Activated naive CD4-positive, alpha-beta T cell treated with anti-CD3 and anti-CD28 coated beads for 36 hours (primary cell): Measurements from ENCODE around the gene PRAC1. TPM values are rescaled to one million over a fixed set of nuclear protein-coding genes. Genes with fewer than 3 reads are reported as not detected.

Source experiments
- CTCF ChIA-PET: fragments of 350-600 bp; sonication (Branson Sonifier 250); formaldehyde crosslinking; loops from one replicate; lab custom pipeline; 2021; ENCODE audit warnings: antibody characterized with exemption; lab: Charles Lee
- DNase-seq: peaks from one replicate; pipeline ENCODE4 v3.0.0-alpha.2; 2020
- H3K27ac Mint-ChIP-seq: one replicate; pipeline ENCODE4 v1.8.0; 2021; ENCODE audit warnings: mild to moderate bottlenecking, mixed read lengths
- H3K27me3 Mint-ChIP-seq: one replicate; pipeline ENCODE4 v1.8.0; 2021; ENCODE audit warnings: low read depth, mixed read lengths
- H3K36me3 Mint-ChIP-seq: one replicate; pipeline ENCODE4 v1.8.0; 2021; ENCODE audit warnings: low read depth, mixed read lengths
- H3K4me1 Mint-ChIP-seq: one replicate; pipeline ENCODE4 v1.8.0; 2021; ENCODE audit warnings: low read depth, mixed read lengths
- H3K4me3 Mint-ChIP-seq: one replicate; pipeline ENCODE4 v1.8.0; 2021; ENCODE audit warnings: mild to moderate bottlenecking, moderate library complexity, mixed read lengths
- H3K9me3 Mint-ChIP-seq: one replicate; pipeline ENCODE4 v1.8.0; 2021; ENCODE audit warnings: mixed read lengths
- intact Hi-C: fragments of 100-400 bp; cut with micrococcal nuclease; formaldehyde crosslinking; loops from one replicate; pipeline ENCODE4 v1.15.1; 2023
- total RNA-seq, 2 experiments: library from RNA; stranded (reverse); gene quantifications; one replicate each; pipeline ENCODE4 v1.2.3, GENCODE V29; 2021

The PRAC1 gene
- total RNA-seq, 2 experiments from 2014 or later, result not detected

- no peak for DNase-seq
- intact Hi-C loops, result no loop called here
- no peaks in the 10 kb centered on the region for H3K36me3 Mint-ChIP-seq
- H3K9me3 Mint-ChIP-seq, result no peaks in the 10 kb centered on the region
- CTCF ChIA-PET, result interaction anchor here (0.6 to 1.4 kb wide), 5 partner anchors 20 to 133 kb away, joined by 3 to 10 read pairs (median 3); partner anchors contain the start of gene PRAC2
- H3K27me3 Mint-ChIP-seq, result peaks cover 83% of the 10 kb centered on the region
- H3K4me3 Mint-ChIP-seq, result no peak overlapping the region
- H3K4me1 Mint-ChIP-seq, result peaks cover 6% of the 10 kb centered on the region
- H3K27ac Mint-ChIP-seq, result no peak overlapping the region
Observed at GRCh38 chr17:48745381-48746275, 23.3 kb upstream of the PRAC1 start.

GRCh38 chr17:48740537-48740936 lies 18.2 kb upstream of the PRAC1 start:
- CTCF ChIA-PET, result no interaction called here
- Mint-ChIP-seq H3K27ac (no peak overlapping the region), H3K4me1 (peaks cover 10% of the 10 kb centered on the region), H3K9me3 (no peaks in the 10 kb centered on the region), H3K4me3 (no peak overlapping the region), H3K36me3 (no peaks in the 10 kb centered on the region), H3K27me3 (peaks cover 84% of the 10 kb centered on the region)
- intact Hi-C loops, result no loop called here
- DNase-seq, result no peak

- DNase-seq, result no peak
- CTCF ChIA-PET, result interaction anchor here (1.8 kb wide), 1 partner anchor 15 kb away, joined by 10 read pairs; the partner anchor contains the start of genes PRAC1 and PRAC2
- H3K4me3 Mint-ChIP-seq, result peak overlapping the region; percentile 41
- H3K4me1 Mint-ChIP-seq, result peaks cover 13% of the 10 kb centered on the region
- H3K9me3 Mint-ChIP-seq, result no peaks in the 10 kb centered on the region
- intact Hi-C loops, result no loop called here
- no peak overlapping the region for H3K27ac Mint-ChIP-seq
- H3K36me3 Mint-ChIP-seq, result no peaks in the 10 kb centered on the region
- peaks cover 89% of the 10 kb centered on the region for H3K27me3 Mint-ChIP-seq
Observed at GRCh38 chr17:48738803-48739526, 16.6 kb upstream of the PRAC1 start.

- H3K4me1 Mint-ChIP-seq, result peaks cover 19% of the 10 kb centered on the region
- CTCF ChIA-PET, result interaction anchor here (0.6 to 1.8 kb wide), 2 partner anchors 15 to 76 kb away, joined by 3 to 10 read pairs; partner anchors contain the start of genes PRAC1 and PRAC2
- no peak overlapping the region for H3K4me3 Mint-ChIP-seq
- H3K9me3 Mint-ChIP-seq, result no peaks in the 10 kb centered on the region
- H3K36me3 Mint-ChIP-seq, result no peaks in the 10 kb centered on the region
- no peak overlapping the region for H3K27ac Mint-ChIP-seq
- intact Hi-C loops, result no loop called here
- DNase-seq, result no peak
- H3K27me3 Mint-ChIP-seq, result peaks cover 89% of the 10 kb centered on the region
Observed at GRCh38 chr17:48738424-48738802, 16.1 kb upstream of the PRAC1 start.

DNA sequence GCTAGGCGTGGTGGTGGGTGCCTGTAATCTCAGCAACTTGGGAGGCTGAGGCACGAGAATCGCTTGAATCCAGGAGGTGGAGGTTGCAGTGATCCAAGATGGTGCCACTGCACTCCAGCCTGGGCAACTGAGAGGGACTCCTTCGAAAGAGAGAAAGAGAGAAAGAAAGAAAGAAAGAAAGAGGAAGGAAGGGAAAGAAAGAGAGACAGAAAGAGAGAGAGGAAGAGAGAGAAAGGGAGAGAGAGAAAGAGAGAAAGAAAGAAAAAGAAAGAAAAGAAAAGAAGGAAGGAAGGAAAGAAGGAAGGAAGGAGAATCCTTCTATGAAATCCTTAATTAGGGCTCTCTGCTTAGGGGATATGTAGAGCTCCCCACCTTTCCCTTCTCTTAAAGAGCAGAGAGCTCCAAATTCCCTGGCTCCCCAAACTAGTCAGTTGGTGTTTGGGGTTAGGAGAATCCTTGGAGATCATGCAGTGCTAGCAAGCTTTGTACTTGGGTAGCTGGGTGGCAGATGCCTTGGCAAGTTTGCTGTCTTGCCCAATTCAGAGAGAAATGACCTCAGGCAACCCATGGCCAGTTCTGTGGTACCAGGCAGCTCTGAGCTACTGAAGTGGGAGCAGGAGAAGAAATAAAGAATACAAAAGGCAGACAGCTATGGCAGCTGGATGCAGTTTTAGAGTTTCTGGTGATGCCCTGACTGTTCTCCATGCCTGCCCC lies 15.2 kb upstream of the PRAC1 start:
- H3K4me3 Mint-ChIP-seq, result no peak overlapping the region

GRCh38 chr17:48735062-48735351 lies 12.7 kb upstream of the PRAC1 start:
- Mint-ChIP-seq H3K36me3 (no peaks in the 10 kb centered on the region), H3K4me3 (no peak overlapping the region), H3K27me3 (peaks cover 82% of the 10 kb centered on the region), H3K9me3 (no peaks in the 10 kb centered on the region), H3K4me1 (peaks cover 25% of the 10 kb centered on the region), H3K27ac (no peak overlapping the region)
- CTCF ChIA-PET, result interaction anchor here (0.6 to 2.7 kb wide), 4 partner anchors 11 to 597 kb away, joined by 3 to 19 read pairs (median 6); partner anchors contain the start of gene PRAC2
- intact Hi-C loops, result loop anchor here (2.0 kb wide), 1 partner anchor 14 kb away; no protein-coding TSS in a partner anchor
- DNase-seq, result no peak

More for the DNA sequence above, 15.2 kb upstream of the PRAC1 start:
- Mint-ChIP-seq H3K27me3 (peaks cover 86% of the 10 kb centered on the region), H3K9me3 (no peaks in the 10 kb centered on the region), H3K36me3 (no peaks in the 10 kb centered on the region), H3K27ac (no peak overlapping the region), H3K4me1 (peaks cover 25% of the 10 kb centered on the region)
- intact Hi-C loops, result no loop called here
- CTCF ChIA-PET, result interaction anchor here (0.6 to 1.8 kb wide), 3 partner anchors 14 to 142 kb away, joined by 3 to 10 read pairs (median 4); partner anchors contain the start of genes PRAC1 and PRAC2
- DNase-seq, result no peak

- Mint-ChIP-seq H3K36me3 (no peaks in the 10 kb centered on the region), H3K27me3 (peaks cover 82% of the 10 kb centered on the region), H3K9me3 (no peaks in the 10 kb centered on the region), H3K27ac (no peak overlapping the region), H3K4me3 (no peak overlapping the region), H3K4me1 (peaks cover 26% of the 10 kb centered on the region)
- intact Hi-C loops, result loop anchor here (2.0 kb wide), 1 partner anchor 14 kb away; no protein-coding TSS in a partner anchor
- DNase-seq, result no peak
- CTCF ChIA-PET, result interaction anchor here (0.6 to 2.7 kb wide), 5 partner anchors 10 to 597 kb away, joined by 3 to 19 read pairs (median 4); partner anchors contain the start of gene PRAC2
Observed at GRCh38 chr17:48734333-48735061, 12.2 kb upstream of the PRAC1 start.

- intact Hi-C loops, result loop anchor here (2.0 kb wide), 2 partner anchors 15 kb away; no protein-coding TSS in a partner anchor
- Mint-ChIP-seq H3K27ac (no peak overlapping the region), H3K36me3 (no peaks in the 10 kb centered on the region), H3K4me1 (peaks cover 24% of the 10 kb centered on the region), H3K9me3 (no peaks in the 10 kb centered on the region), H3K4me3 (peak overlapping the region; percentile 39), H3K27me3 (peaks cover 82% of the 10 kb centered on the region)
- CTCF ChIA-PET, result interaction anchor here (0.6 to 2.7 kb wide), 4 partner anchors 9 to 151 kb away, joined by 3 to 19 read pairs (median 6); partner anchors contain the start of gene PRAC2
- no peak for DNase-seq
Observed at GRCh38 chr17:48733632-48734328, 11.5 kb upstream of the PRAC1 start.

- Mint-ChIP-seq H3K27ac (no peak overlapping the region), H3K36me3 (no peaks in the 10 kb centered on the region), H3K9me3 (no peaks in the 10 kb centered on the region), H3K4me1 (peaks cover 26% of the 10 kb centered on the region), H3K4me3 (peak overlapping the region; percentile 39), H3K27me3 (peaks cover 82% of the 10 kb centered on the region)
- DNase-seq, result no peak
- CTCF ChIA-PET, result interaction anchor here (0.6 to 2.7 kb wide), 6 partner anchors 9 to 151 kb away, joined by 3 to 19 read pairs (median 6); partner anchors contain the start of gene PRAC2
- intact Hi-C loops, result loop anchor here (2.0 kb wide), 1 partner anchor 14 kb away; no protein-coding TSS in a partner anchor
Observed at GRCh38 chr17:48732688-48733629, 10.6 kb upstream of the PRAC1 start.

DNA sequence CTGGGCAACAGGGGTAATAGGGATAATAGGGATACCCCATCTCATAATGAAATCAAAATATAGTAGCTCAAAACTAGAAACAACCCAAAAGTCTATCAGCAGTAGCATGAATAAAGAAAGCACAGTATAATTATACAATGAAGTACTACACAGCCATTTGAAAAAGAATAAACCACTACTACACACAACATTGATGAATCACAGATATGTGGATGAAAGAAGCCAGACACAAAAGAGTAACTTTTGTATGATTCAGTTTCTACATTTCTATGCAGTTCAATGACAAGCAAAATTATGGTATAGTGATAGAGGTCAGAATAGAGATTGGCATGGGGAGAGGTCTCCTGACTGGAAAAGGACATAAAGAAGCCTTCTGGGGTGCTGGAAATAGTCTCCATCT lies 9.0 kb upstream of the PRAC1 start:
- Mint-ChIP-seq H3K9me3 (no peaks in the 10 kb centered on the region), H3K4me1 (peaks cover 30% of the 10 kb centered on the region), H3K27ac (no peak overlapping the region), H3K36me3 (no peaks in the 10 kb centered on the region), H3K27me3 (peaks cover 86% of the 10 kb centered on the region), H3K4me3 (no peak overlapping the region)
- intact Hi-C loops, result no loop called here
- no peak for DNase-seq
- CTCF ChIA-PET, result interaction anchor here (0.6 to 1.6 kb wide), 2 partner anchors 20 to 52 kb away, joined by 3 to 4 read pairs; no protein-coding TSS in a partner anchor
